ENCODE measurements around the gene PAPSS1. TPM values are rescaled to one million over a fixed set of nuclear protein-coding genes. Genes with fewer than 3 reads are reported as not detected.

Gene PAPSS1
- total and polyA plus RNA-seq, 2 donors from 2014 or later: 28.1 to 47.7 TPM

DNA sequence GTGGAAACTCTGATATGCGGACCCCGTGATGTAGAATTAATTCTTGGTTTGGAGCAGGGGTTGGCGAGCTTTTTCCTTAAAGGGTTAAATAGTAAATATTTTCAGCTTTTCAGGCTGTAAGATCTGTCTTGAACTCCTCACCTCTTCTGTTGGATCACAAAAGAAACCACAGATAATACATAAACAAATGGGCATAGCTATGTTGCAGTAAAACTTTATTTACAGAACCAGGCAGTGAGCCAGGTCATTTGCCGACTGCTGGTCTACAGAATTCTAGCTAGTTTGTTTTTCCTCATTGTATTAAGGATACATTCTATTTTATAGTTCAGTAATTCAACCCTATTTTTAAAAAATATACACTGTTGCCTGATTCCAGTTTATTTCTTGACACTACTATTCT lies 116.6 kb downstream of the PAPSS1 start:
- FAIRE-seq: no peak

DNA sequence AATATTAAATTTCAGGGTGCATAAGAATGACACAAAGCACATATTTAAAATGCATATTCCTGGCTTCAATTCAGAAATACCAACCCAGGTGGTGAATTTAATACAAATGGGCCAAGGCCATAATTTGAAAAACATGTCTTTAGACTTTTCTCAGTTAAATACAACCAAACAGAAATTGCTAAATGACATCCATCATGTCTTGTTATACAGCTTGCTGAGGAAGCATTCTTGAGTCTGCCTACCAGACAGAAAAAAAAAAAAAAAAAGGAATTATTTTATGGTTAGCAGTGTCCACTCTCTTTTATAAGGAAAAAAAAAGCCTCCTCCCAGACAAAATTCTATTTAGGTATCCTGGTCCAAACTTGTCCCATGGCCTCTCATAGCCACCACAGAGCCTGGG lies 119.1 kb downstream of the PAPSS1 start:
- DNase-seq: no peak
- Histone ChIP-seq H3K27ac (ENCODE audit: low read depth in 2 of 2, low read length in 2 of 2) (no peak overlapping the region), H3K4me3 (ENCODE audit: low read length in 3 of 3) (no peak overlapping the region), H3K36me3 (ENCODE audit: control insufficient read depth in 2 of 3, insufficient read depth in 3 of 3, low read length in 3 of 3) (no peaks in the 10 kb centered on the region), H3K9ac (ENCODE audit: low read length in 3 of 3) (no peak overlapping the region), H3K9me3 (ENCODE audit: control insufficient read depth in 2 of 3, insufficient read depth in 1 of 3, low read length in 3 of 3) (no peaks in the 10 kb centered on the region), H3K4me1 (ENCODE audit: control insufficient read depth in 2 of 3, insufficient read depth in 2 of 3, low read depth in 1 of 3, low read length in 3 of 3) (no peaks in the 10 kb centered on the region), H3K27me3 (ENCODE audit: control insufficient read depth, insufficient read depth, low read length) (no peaks in the 10 kb centered on the region)
- intact Hi-C loops (cut with DNase I): no loop called here
- TF ChIP-seq, protein P1, sequence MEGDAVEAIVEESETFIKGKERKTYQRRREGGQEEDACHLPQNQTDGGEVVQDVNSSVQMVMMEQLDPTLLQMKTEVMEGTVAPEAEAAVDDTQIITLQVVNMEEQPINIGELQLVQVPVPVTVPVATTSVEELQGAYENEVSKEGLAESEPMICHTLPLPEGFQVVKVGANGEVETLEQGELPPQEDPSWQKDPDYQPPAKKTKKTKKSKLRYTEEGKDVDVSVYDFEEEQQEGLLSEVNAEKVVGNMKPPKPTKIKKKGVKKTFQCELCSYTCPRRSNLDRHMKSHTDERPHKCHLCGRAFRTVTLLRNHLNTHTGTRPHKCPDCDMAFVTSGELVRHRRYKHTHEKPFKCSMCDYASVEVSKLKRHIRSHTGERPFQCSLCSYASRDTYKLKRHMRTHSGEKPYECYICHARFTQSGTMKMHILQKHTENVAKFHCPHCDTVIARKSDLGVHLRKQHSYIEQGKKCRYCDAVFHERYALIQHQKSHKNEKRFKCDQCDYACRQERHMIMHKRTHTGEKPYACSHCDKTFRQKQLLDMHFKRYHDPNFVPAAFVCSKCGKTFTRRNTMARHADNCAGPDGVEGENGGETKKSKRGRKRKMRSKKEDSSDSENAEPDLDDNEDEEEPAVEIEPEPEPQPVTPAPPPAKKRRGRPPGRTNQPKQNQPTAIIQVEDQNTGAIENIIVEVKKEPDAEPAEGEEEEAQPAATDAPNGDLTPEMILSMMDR (IDR thresholded peaks at IDR 0.05; ENCODE audit: borderline replicate concordance, extremely low read depth, insufficient read depth): no peak
- no peak for FAIRE-seq

More for the DNA sequence above, 116.6 kb downstream of the PAPSS1 start:
- H3K9me3 ChIP-seq (ENCODE audit: control insufficient read depth in 2 of 3, insufficient read depth in 1 of 3, low read length in 3 of 3): no peaks in the 10 kb centered on the region
- no peaks in the 10 kb centered on the region for H3K27me3 ChIP-seq (ENCODE audit: control insufficient read depth, insufficient read depth, low read length)
- no peak overlapping the region for H3K4me3 ChIP-seq (ENCODE audit: low read length in 3 of 3)
- no peaks in the 10 kb centered on the region for H3K36me3 ChIP-seq (ENCODE audit: control insufficient read depth in 2 of 3, insufficient read depth in 3 of 3, low read length in 3 of 3)
- H3K4me1 ChIP-seq (ENCODE audit: control insufficient read depth in 2 of 3, insufficient read depth in 2 of 3, low read depth in 1 of 3, low read length in 3 of 3): no peaks in the 10 kb centered on the region
- no peak overlapping the region for H3K9ac ChIP-seq (ENCODE audit: low read length in 3 of 3)
- intact Hi-C loops (cut with DNase I): no loop called here
- TF ChIP-seq, protein P1 (IDR thresholded peaks at IDR 0.05; ENCODE audit: borderline replicate concordance, extremely low read depth, insufficient read depth): no peak
- no peak overlapping the region for H3K27ac ChIP-seq (ENCODE audit: low read depth in 2 of 2, low read length in 2 of 2)
- peak in 2 of 5 donors; percentile 7 to 19 for DNase-seq

DNA sequence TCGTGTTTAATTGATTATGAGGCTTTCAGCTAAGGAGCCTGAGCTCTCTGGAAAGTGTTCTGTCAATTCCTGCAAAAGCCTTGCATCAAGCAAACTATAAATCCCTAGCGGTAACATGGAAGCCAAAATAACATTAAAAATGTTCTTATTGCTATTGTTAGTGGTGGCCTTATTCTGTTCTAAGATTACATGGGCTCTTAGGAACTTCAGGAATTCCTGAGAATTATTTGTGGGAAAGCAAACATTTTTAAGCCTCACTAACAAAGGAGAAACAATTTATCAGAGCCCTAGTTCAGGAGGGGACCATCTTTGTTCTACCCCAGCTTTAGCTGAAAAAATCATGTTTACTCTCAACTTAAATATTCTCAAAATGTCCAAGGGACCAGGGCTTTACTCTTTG lies 119.6 kb downstream of the PAPSS1 start:
- Histone ChIP-seq H3K27me3 (ENCODE audit: control insufficient read depth, insufficient read depth, low read length) (no peaks in the 10 kb centered on the region), H3K9ac (ENCODE audit: low read length in 3 of 3) (no peak overlapping the region), H3K36me3 (ENCODE audit: control insufficient read depth in 2 of 3, insufficient read depth in 3 of 3, low read length in 3 of 3) (no peaks in the 10 kb centered on the region), H3K4me3 (ENCODE audit: low read length in 3 of 3) (no peak overlapping the region), H3K4me1 (ENCODE audit: control insufficient read depth in 2 of 3, insufficient read depth in 2 of 3, low read depth in 1 of 3, low read length in 3 of 3) (no peaks in the 10 kb centered on the region), H3K9me3 (ENCODE audit: control insufficient read depth in 2 of 3, insufficient read depth in 1 of 3, low read length in 3 of 3) (no peaks in the 10 kb centered on the region), H3K27ac (ENCODE audit: low read depth in 2 of 2, low read length in 2 of 2) (no peak overlapping the region)
- DNase-seq (peak in 2 of 5 donors; percentile 2 to 22), FAIRE-seq (no peak)
- intact Hi-C loops (cut with DNase I): no loop called here
- TF ChIP-seq, protein P1 (IDR thresholded peaks at IDR 0.05; ENCODE audit: borderline replicate concordance, extremely low read depth, insufficient read depth): no peak

DNA sequence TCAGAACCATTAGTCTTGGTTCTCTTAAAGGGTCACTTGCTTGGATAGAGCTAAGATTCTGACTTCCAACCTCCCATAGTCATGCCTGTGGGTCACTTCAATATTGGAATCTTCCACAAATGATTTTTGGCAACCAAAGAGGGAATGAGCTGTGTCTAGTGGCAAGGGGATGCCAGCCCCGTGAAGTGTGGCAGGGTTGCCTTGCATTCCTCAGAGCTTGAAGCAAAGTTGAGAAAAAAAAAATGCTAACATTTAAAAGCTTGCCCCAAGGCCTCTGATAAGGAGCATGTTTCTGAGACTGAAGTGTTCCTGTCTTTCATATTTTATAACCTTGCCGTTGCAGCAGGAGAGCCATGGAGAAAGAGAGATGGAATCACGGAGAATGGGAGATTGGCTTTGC lies 120.2 kb downstream of the PAPSS1 start:
- no peak overlapping the region for H3K4me3 ChIP-seq (ENCODE audit: low read length in 3 of 3)
- no peaks in the 10 kb centered on the region for H3K9me3 ChIP-seq (ENCODE audit: control insufficient read depth in 2 of 3, insufficient read depth in 1 of 3, low read length in 3 of 3)
- no peak overlapping the region for H3K27ac ChIP-seq (ENCODE audit: low read depth in 2 of 2, low read length in 2 of 2)
- no peak for DNase-seq
- TF ChIP-seq, protein P1 (IDR thresholded peaks at IDR 0.05; ENCODE audit: borderline replicate concordance, extremely low read depth, insufficient read depth): no peak
- no peaks in the 10 kb centered on the region for H3K27me3 ChIP-seq (ENCODE audit: control insufficient read depth, insufficient read depth, low read length)
- H3K9ac ChIP-seq (ENCODE audit: low read length in 3 of 3): no peak overlapping the region
- no peak for FAIRE-seq
- H3K4me1 ChIP-seq (ENCODE audit: control insufficient read depth in 2 of 3, insufficient read depth in 2 of 3, low read depth in 1 of 3, low read length in 3 of 3): no peaks in the 10 kb centered on the region
- intact Hi-C loops (cut with DNase I): no loop called here
- no peaks in the 10 kb centered on the region for H3K36me3 ChIP-seq (ENCODE audit: control insufficient read depth in 2 of 3, insufficient read depth in 3 of 3, low read length in 3 of 3)

Data from kidney (tissue), 14 donors.